H9 (cell line): ENCODE results near the gene ABHD8. TPM values are rescaled to one million over a fixed set of nuclear protein-coding genes. Genes with fewer than 3 reads are reported as not detected.

Experiments used
- DNase-seq: peaks from one replicate; pipeline ENCODE4 v3.0.0-alpha.2; 2017
- H2AFZ ChIP-seq: one replicate; pipeline ENCODE4 v1.6.1; 2013; ENCODE audit warnings: mild to moderate bottlenecking, low read length, control low read depth, moderate library complexity
- H2AK5ac ChIP-seq: 2 replicates; pipeline ENCODE4 v1.6.1; 2013; ENCODE audit warnings: low read length, control low read depth, mixed read lengths; ENCODE audit not compliant: insufficient read length
- H2BK120ac ChIP-seq: one replicate; pipeline ENCODE4 v1.6.1; 2013; ENCODE audit warnings: low read depth, mild to moderate bottlenecking, low read length, control low read depth, inconsistent platforms; ENCODE audit not compliant: poor library complexity, severe bottlenecking
- H2BK12ac ChIP-seq: 2 replicates; pipeline ENCODE4 v1.6.1; 2013; ENCODE audit warnings: low read length, control low read depth, mixed read lengths, low read depth; ENCODE audit not compliant: insufficient read length
- H2BK15ac ChIP-seq: 2 replicates; pipeline ENCODE4 v1.6.1; 2013; ENCODE audit warnings: low read depth, low read length, control low read depth
- H2BK20ac ChIP-seq: one replicate; pipeline ENCODE4 v1.6.1; 2013; ENCODE audit warnings: low read depth, mild to moderate bottlenecking, low read length, control low read depth, inconsistent platforms; ENCODE audit not compliant: poor library complexity, severe bottlenecking
- H2BK5ac ChIP-seq: 2 replicates; pipeline ENCODE4 v1.6.1; 2013; ENCODE audit warnings: low read length, control low read depth, mixed read lengths; ENCODE audit not compliant: insufficient read length
- H3K14ac ChIP-seq: 2 replicates; pipeline ENCODE4 v1.6.1; 2013; ENCODE audit warnings: low read length, control low read depth; ENCODE audit not compliant: insufficient read depth
- H3K18ac ChIP-seq: 2 replicates; pipeline ENCODE4 v1.6.1; 2013; ENCODE audit warnings: low read depth, mild to moderate bottlenecking, mixed read lengths, low read length, control low read depth; ENCODE audit not compliant: insufficient read length
- H3K23ac ChIP-seq: 2 replicates; pipeline ENCODE4 v1.6.1; 2013; ENCODE audit warnings: low read length, control low read depth, mixed read lengths, low read depth; ENCODE audit not compliant: insufficient read length
- H3K23me2 ChIP-seq: 2 replicates; pipeline ENCODE4 v1.6.1; 2013; ENCODE audit warnings: low read depth, mild to moderate bottlenecking, mixed read lengths, low read length, control low read depth; ENCODE audit not compliant: insufficient read length, poor library complexity, severe bottlenecking
- H3K27ac ChIP-seq: 2 replicates; pipeline ENCODE4 v1.5.1; 2013; ENCODE audit warnings: low read length, control low read depth, mixed read lengths, low read depth; ENCODE audit not compliant: insufficient read length
- H3K27me3 ChIP-seq: 2 replicates; pipeline ENCODE4 v1.6.1; 2013; ENCODE audit warnings: low read length, control low read depth, inconsistent platforms; ENCODE audit not compliant: insufficient read depth
- H3K4ac ChIP-seq: 2 replicates; pipeline ENCODE4 v1.6.1; 2013; ENCODE audit warnings: low read depth, mild to moderate bottlenecking, control low read depth, inconsistent platforms, low read length, moderate library complexity
- H3K4me1 ChIP-seq: 2 replicates; pipeline ENCODE4 v1.6.1; 2013; ENCODE audit warnings: low read length, control low read depth, inconsistent platforms; ENCODE audit not compliant: insufficient read depth
- H3K4me2 ChIP-seq: 2 replicates; pipeline ENCODE4 v1.6.1; 2013; ENCODE audit warnings: low read length, control low read depth, mixed read lengths; ENCODE audit not compliant: insufficient read length, insufficient read depth
- H3K56ac ChIP-seq: 2 replicates; pipeline ENCODE4 v1.6.1; 2013; ENCODE audit warnings: low read depth, mild to moderate bottlenecking, mixed read lengths, low read length, control low read depth; ENCODE audit not compliant: insufficient read length
- H3K79me1 ChIP-seq: 2 replicates; pipeline ENCODE4 v1.6.1; 2013; ENCODE audit warnings: low read depth, mild to moderate bottlenecking, moderate library complexity, low read length, control low read depth, inconsistent platforms; ENCODE audit not compliant: insufficient read depth, poor library complexity, severe bottlenecking
- H3K79me2 ChIP-seq: 2 replicates; pipeline ENCODE4 v1.6.1; 2013; ENCODE audit warnings: low read length, control low read depth, inconsistent platforms; ENCODE audit not compliant: insufficient read depth
- H3K9ac ChIP-seq: 2 replicates; pipeline ENCODE4 v1.6.1; 2013; ENCODE audit warnings: low read length, control low read depth, mixed read lengths; ENCODE audit not compliant: insufficient read length; ENCODE audit errors: extremely low read depth
- H3K9me3 ChIP-seq: one replicate; pipeline ENCODE4 v1.6.1; 2013; ENCODE audit warnings: low read depth, low read length, inconsistent platforms; ENCODE audit not compliant: control insufficient read depth
- H3T11ph ChIP-seq: one replicate; pipeline ENCODE4 v1.6.1; 2013; ENCODE audit warnings: mild to moderate bottlenecking, low read length, control low read depth, inconsistent platforms
- H4K20me1 ChIP-seq: one replicate; pipeline ENCODE4 v1.6.1; 2013; ENCODE audit not compliant: control insufficient read depth, insufficient read length, insufficient read depth
- H4K5ac ChIP-seq: 2 replicates; pipeline ENCODE4 v1.6.1; 2013; ENCODE audit warnings: low read depth, mild to moderate bottlenecking, mixed read lengths, low read length, control low read depth; ENCODE audit not compliant: insufficient read length
- H4K8ac ChIP-seq: replicated peaks from 2 replicates; pipeline ENCODE4 v1.6.1; 2013; ENCODE audit warnings: low read length, control low read depth, mixed read lengths, low read depth; ENCODE audit not compliant: insufficient read length
- H4K91ac ChIP-seq: 2 replicates; pipeline ENCODE4 v1.6.1; 2013; ENCODE audit warnings: low read depth, mild to moderate bottlenecking, moderate library complexity, mixed read lengths, low read length, control low read depth; ENCODE audit not compliant: insufficient read length
- H3K27ac Mint-ChIP-seq, 3 experiments: 2 replicates in 2 of 3; 3 replicates in 1 of 3; pipeline ENCODE4 v1.8.0; 2020 to 2021; ENCODE audit warnings: mixed read lengths in 3 of 3, mild to moderate bottlenecking in 1 of 3, moderate library complexity in 1 of 3
- H3K27me3 Mint-ChIP-seq: 2 replicates; pipeline ENCODE4 v1.8.0; 2021; ENCODE audit warnings: low read depth, mild to moderate bottlenecking, moderate library complexity, mixed read lengths
- H3K36me3 Mint-ChIP-seq, 3 experiments: 2 replicates in 2 of 3; 3 replicates in 1 of 3; pipeline ENCODE4 v1.8.0; 2020 to 2021; ENCODE audit warnings: low read depth in 3 of 3, mixed read lengths in 3 of 3; ENCODE audit not compliant: insufficient read depth in 1 of 3
- H3K4me1 Mint-ChIP-seq, 2 experiments: 2 replicates each; pipeline ENCODE4 v1.8.0; 2020; ENCODE audit warnings: mixed read lengths in 2 of 2
- H3K4me3 Mint-ChIP-seq, 2 experiments: 2 replicates in 1 of 2; 3 replicates in 1 of 2; pipeline ENCODE4 v1.8.0; 2020 to 2021; ENCODE audit warnings: mild to moderate bottlenecking in 2 of 2, mixed read lengths in 2 of 2, moderate library complexity in 1 of 2
- H3K9me3 Mint-ChIP-seq, 2 experiments: 2 replicates in 1 of 2; 3 replicates in 1 of 2; pipeline ENCODE4 v1.8.0; 2020; ENCODE audit warnings: mild to moderate bottlenecking in 2 of 2, mixed read lengths in 2 of 2, moderate library complexity in 1 of 2
- CTCF ChIP-seq: fragments of 200-600 bp; sonication (generic); conservative IDR thresholded peaks from 3 replicates; pipeline ENCODE4 v1.8.0; 2021; ENCODE audit warnings: antibody characterized with exemption, mild to moderate bottlenecking
- WGBS: extraction: QIAGEN DNeasy Blood & Tissue Kit; methylation state at CpG from one replicate; pipeline ENCODE4 v1.1.7; 2013; ENCODE audit warnings: missing lambda C conversion rate, low lambda C conversion rate, mixed read lengths; ENCODE audit not compliant: insufficient read length; ENCODE audit errors: extremely low coverage; 5-methylcytosine and 5-hydroxymethylcytosine counted together
- total RNA-seq: library from RNA; stranded (reverse); gene quantifications from 2 replicates; pipeline ENCODE4 v1.2.1, GENCODE V29; 2021

ABHD8 gene
- total RNA-seq, 1 experiment from 2014 or later, result 11.7 TPM

- H3K4me1 Mint-ChIP-seq, result peaks cover 21 to 35% of the 10 kb centered on the region in 2 experiments
- H3K4me1 ChIP-seq, result peaks cover 3% of the 10 kb centered on the region; the same call in 1 of the 2 replicates
- TF ChIP-seq CTCF, result no peak
- H2BK12ac ChIP-seq, result no peak overlapping the region
- H3K27me3 ChIP-seq, result no peaks in the 10 kb centered on the region
- peaks cover 4% of the 10 kb centered on the region in 2 experiments; a peak in 3 of 5 replicates for H3K9me3 Mint-ChIP-seq
- peaks cover 13 to 22% (median 17%) of the 10 kb centered on the region in 3 experiments for H3K36me3 Mint-ChIP-seq
- peak overlapping the region; percentile 63 to 76 for H3K4me3 Mint-ChIP-seq
- H3K27ac ChIP-seq, result no peak overlapping the region
- no peak overlapping the region for H3K56ac ChIP-seq
- H2BK20ac ChIP-seq, result no peak overlapping the region
- H2AK5ac ChIP-seq, result no peak overlapping the region
- no peaks in the 10 kb centered on the region for H4K20me1 ChIP-seq
- H3K9me3 ChIP-seq, result no peaks in the 10 kb centered on the region
- H2AFZ ChIP-seq, result no peak overlapping the region
- no peaks in the 10 kb centered on the region for H3K79me1 ChIP-seq
- no peak overlapping the region for H4K8ac ChIP-seq
- DNase-seq, result no peak
- H3K18ac ChIP-seq, result no peak overlapping the region
- no peak overlapping the region for H3T11ph ChIP-seq
- no peaks in the 10 kb centered on the region; the same call in 1 of the 2 replicates for H3K27me3 Mint-ChIP-seq
- H3K27ac Mint-ChIP-seq, result peak overlapping the region in 1 of 3 experiments; percentile 83; a peak in 1 of 7 replicates
- no peak overlapping the region for H3K23ac ChIP-seq
- H3K23me2 ChIP-seq, result peaks cover 6% of the 10 kb centered on the region
- peak overlapping the region; percentile 48 for H3K4me2 ChIP-seq
- H4K91ac ChIP-seq, result no peak overlapping the region
- no peak overlapping the region for H2BK15ac ChIP-seq
- no peak overlapping the region for H3K9ac ChIP-seq
- no peaks in the 10 kb centered on the region for H3K79me2 ChIP-seq
- H2BK120ac ChIP-seq, result no peak overlapping the region
- 0 out of 2 replicates have a peak overlapping the region, but pooled peaks have one; percentile 14 for H3K14ac ChIP-seq
- no peak overlapping the region for H2BK5ac ChIP-seq
- H3K4ac ChIP-seq, result no peak overlapping the region
- WGBS, result no CpG with 5 or more reads among the region's 29 CpGs
- no peak overlapping the region for H4K5ac ChIP-seq
Measured at GRCh38 chr19:17302391-17303166, 646 bp downstream of the ABHD8 start.
